H9 (cell line): ENCODE results near the gene A2ML1. TPM values are rescaled to one million over a fixed set of nuclear protein-coding genes. Genes with fewer than 3 reads are reported as not detected.

Source experiments
- DNase-seq: peaks from one replicate; pipeline ENCODE4 v3.0.0-alpha.2; 2017
- H2AFZ ChIP-seq: one replicate; pipeline ENCODE4 v1.6.1; 2013; ENCODE audit warnings: mild to moderate bottlenecking, low read length, control low read depth, moderate library complexity
- H2AK5ac ChIP-seq: 2 replicates; pipeline ENCODE4 v1.6.1; 2013; ENCODE audit warnings: low read length, control low read depth, mixed read lengths; ENCODE audit not compliant: insufficient read length
- H2BK120ac ChIP-seq: one replicate; pipeline ENCODE4 v1.6.1; 2013; ENCODE audit warnings: low read depth, mild to moderate bottlenecking, low read length, control low read depth, inconsistent platforms; ENCODE audit not compliant: poor library complexity, severe bottlenecking
- H2BK12ac ChIP-seq: 2 replicates; pipeline ENCODE4 v1.6.1; 2013; ENCODE audit warnings: low read length, control low read depth, mixed read lengths, low read depth; ENCODE audit not compliant: insufficient read length
- H2BK15ac ChIP-seq: 2 replicates; pipeline ENCODE4 v1.6.1; 2013; ENCODE audit warnings: low read depth, low read length, control low read depth
- H2BK20ac ChIP-seq: one replicate; pipeline ENCODE4 v1.6.1; 2013; ENCODE audit warnings: low read depth, mild to moderate bottlenecking, low read length, control low read depth, inconsistent platforms; ENCODE audit not compliant: poor library complexity, severe bottlenecking
- H2BK5ac ChIP-seq: 2 replicates; pipeline ENCODE4 v1.6.1; 2013; ENCODE audit warnings: low read length, control low read depth, mixed read lengths; ENCODE audit not compliant: insufficient read length
- H3K14ac ChIP-seq: 2 replicates; pipeline ENCODE4 v1.6.1; 2013; ENCODE audit warnings: low read length, control low read depth; ENCODE audit not compliant: insufficient read depth
- H3K18ac ChIP-seq: 2 replicates; pipeline ENCODE4 v1.6.1; 2013; ENCODE audit warnings: low read depth, mild to moderate bottlenecking, mixed read lengths, low read length, control low read depth; ENCODE audit not compliant: insufficient read length
- H3K23ac ChIP-seq: 2 replicates; pipeline ENCODE4 v1.6.1; 2013; ENCODE audit warnings: low read length, control low read depth, mixed read lengths, low read depth; ENCODE audit not compliant: insufficient read length
- H3K23me2 ChIP-seq: 2 replicates; pipeline ENCODE4 v1.6.1; 2013; ENCODE audit warnings: low read depth, mild to moderate bottlenecking, mixed read lengths, low read length, control low read depth; ENCODE audit not compliant: insufficient read length, poor library complexity, severe bottlenecking
- H3K27ac ChIP-seq: 2 replicates; pipeline ENCODE4 v1.5.1; 2013; ENCODE audit warnings: low read length, control low read depth, mixed read lengths, low read depth; ENCODE audit not compliant: insufficient read length
- H3K27me3 ChIP-seq: 2 replicates; pipeline ENCODE4 v1.6.1; 2013; ENCODE audit warnings: low read length, control low read depth, inconsistent platforms; ENCODE audit not compliant: insufficient read depth
- H3K4ac ChIP-seq: 2 replicates; pipeline ENCODE4 v1.6.1; 2013; ENCODE audit warnings: low read depth, mild to moderate bottlenecking, control low read depth, inconsistent platforms, low read length, moderate library complexity
- H3K4me1 ChIP-seq: 2 replicates; pipeline ENCODE4 v1.6.1; 2013; ENCODE audit warnings: low read length, control low read depth, inconsistent platforms; ENCODE audit not compliant: insufficient read depth
- H3K4me2 ChIP-seq: 2 replicates; pipeline ENCODE4 v1.6.1; 2013; ENCODE audit warnings: low read length, control low read depth, mixed read lengths; ENCODE audit not compliant: insufficient read length, insufficient read depth
- H3K56ac ChIP-seq: 2 replicates; pipeline ENCODE4 v1.6.1; 2013; ENCODE audit warnings: low read depth, mild to moderate bottlenecking, mixed read lengths, low read length, control low read depth; ENCODE audit not compliant: insufficient read length
- H3K79me1 ChIP-seq: 2 replicates; pipeline ENCODE4 v1.6.1; 2013; ENCODE audit warnings: low read depth, mild to moderate bottlenecking, moderate library complexity, low read length, control low read depth, inconsistent platforms; ENCODE audit not compliant: insufficient read depth, poor library complexity, severe bottlenecking
- H3K79me2 ChIP-seq: 2 replicates; pipeline ENCODE4 v1.6.1; 2013; ENCODE audit warnings: low read length, control low read depth, inconsistent platforms; ENCODE audit not compliant: insufficient read depth
- H3K9ac ChIP-seq: 2 replicates; pipeline ENCODE4 v1.6.1; 2013; ENCODE audit warnings: low read length, control low read depth, mixed read lengths; ENCODE audit not compliant: insufficient read length; ENCODE audit errors: extremely low read depth
- H3K9me3 ChIP-seq: one replicate; pipeline ENCODE4 v1.6.1; 2013; ENCODE audit warnings: low read depth, low read length, inconsistent platforms; ENCODE audit not compliant: control insufficient read depth
- H3T11ph ChIP-seq: one replicate; pipeline ENCODE4 v1.6.1; 2013; ENCODE audit warnings: mild to moderate bottlenecking, low read length, control low read depth, inconsistent platforms
- H4K20me1 ChIP-seq: one replicate; pipeline ENCODE4 v1.6.1; 2013; ENCODE audit not compliant: control insufficient read depth, insufficient read length, insufficient read depth
- H4K5ac ChIP-seq: 2 replicates; pipeline ENCODE4 v1.6.1; 2013; ENCODE audit warnings: low read depth, mild to moderate bottlenecking, mixed read lengths, low read length, control low read depth; ENCODE audit not compliant: insufficient read length
- H4K8ac ChIP-seq: replicated peaks from 2 replicates; pipeline ENCODE4 v1.6.1; 2013; ENCODE audit warnings: low read length, control low read depth, mixed read lengths, low read depth; ENCODE audit not compliant: insufficient read length
- H4K91ac ChIP-seq: 2 replicates; pipeline ENCODE4 v1.6.1; 2013; ENCODE audit warnings: low read depth, mild to moderate bottlenecking, moderate library complexity, mixed read lengths, low read length, control low read depth; ENCODE audit not compliant: insufficient read length
- H3K27ac Mint-ChIP-seq, 3 experiments: 2 replicates in 2 of 3; 3 replicates in 1 of 3; pipeline ENCODE4 v1.8.0; 2020 to 2021; ENCODE audit warnings: mixed read lengths in 3 of 3, mild to moderate bottlenecking in 1 of 3, moderate library complexity in 1 of 3
- H3K27me3 Mint-ChIP-seq: 2 replicates; pipeline ENCODE4 v1.8.0; 2021; ENCODE audit warnings: low read depth, mild to moderate bottlenecking, moderate library complexity, mixed read lengths
- H3K36me3 Mint-ChIP-seq, 3 experiments: 2 replicates in 2 of 3; 3 replicates in 1 of 3; pipeline ENCODE4 v1.8.0; 2020 to 2021; ENCODE audit warnings: low read depth in 3 of 3, mixed read lengths in 3 of 3; ENCODE audit not compliant: insufficient read depth in 1 of 3
- H3K4me1 Mint-ChIP-seq, 2 experiments: 2 replicates each; pipeline ENCODE4 v1.8.0; 2020; ENCODE audit warnings: mixed read lengths in 2 of 2
- H3K4me3 Mint-ChIP-seq, 2 experiments: 2 replicates in 1 of 2; 3 replicates in 1 of 2; pipeline ENCODE4 v1.8.0; 2020 to 2021; ENCODE audit warnings: mild to moderate bottlenecking in 2 of 2, mixed read lengths in 2 of 2, moderate library complexity in 1 of 2
- H3K9me3 Mint-ChIP-seq, 2 experiments: 2 replicates in 1 of 2; 3 replicates in 1 of 2; pipeline ENCODE4 v1.8.0; 2020; ENCODE audit warnings: mild to moderate bottlenecking in 2 of 2, mixed read lengths in 2 of 2, moderate library complexity in 1 of 2
- CTCF ChIP-seq: fragments of 200-600 bp; sonication (generic); conservative IDR thresholded peaks from 3 replicates; pipeline ENCODE4 v1.8.0; 2021; ENCODE audit warnings: antibody characterized with exemption, mild to moderate bottlenecking
- total RNA-seq: library from RNA; stranded (reverse); gene quantifications from 2 replicates; pipeline ENCODE4 v1.2.1, GENCODE V29; 2021

A2ML1 gene
- total RNA-seq, 1 experiment from 2014 or later, result 2.8 TPM

DNA sequence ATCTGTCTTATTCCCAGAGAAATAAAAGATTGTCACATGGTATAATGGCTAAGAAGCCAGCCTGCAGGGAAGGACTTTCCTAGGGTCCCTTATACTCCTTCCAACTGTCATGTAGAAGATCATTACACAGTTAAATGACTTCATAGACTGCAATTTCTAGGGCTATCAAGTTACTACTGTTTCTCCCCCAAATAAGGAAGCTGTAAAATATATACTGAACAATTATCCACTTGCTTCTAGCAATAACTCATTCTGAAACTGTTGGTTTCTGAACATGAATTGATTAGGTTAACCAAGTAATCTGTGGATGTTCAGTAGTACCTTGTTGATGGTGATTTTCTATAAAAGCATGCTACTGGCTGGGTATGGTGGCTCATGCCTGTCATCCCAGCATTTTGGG, 44.6 kb downstream of the A2ML1 start:
- Histone ChIP-seq H3K23ac (no peak overlapping the region), H3K79me2 (no peaks in the 10 kb centered on the region), H3K4me2 (no peak overlapping the region), H4K20me1 (no peaks in the 10 kb centered on the region), H4K5ac (no peak overlapping the region), H3K27ac (no peak overlapping the region), H3K56ac (no peak overlapping the region), H2AK5ac (no peak overlapping the region), H3K4me1 (no peaks in the 10 kb centered on the region), H2BK12ac (no peak overlapping the region), H2BK120ac (no peak overlapping the region), H3K9me3 (no peaks in the 10 kb centered on the region), H4K91ac (no peak overlapping the region), H2AFZ (no peak overlapping the region), H3K27me3 (no peaks in the 10 kb centered on the region), H3K9ac (no peak overlapping the region), H3K23me2 (no peaks in the 10 kb centered on the region), H2BK20ac (no peak overlapping the region), H3K14ac (no peak overlapping the region), H3T11ph (no peak overlapping the region), H3K4ac (no peak overlapping the region), H4K8ac (no peak overlapping the region), H3K18ac (no peak overlapping the region), H2BK15ac (no peak overlapping the region), H3K79me1 (no peaks in the 10 kb centered on the region), H2BK5ac (no peak overlapping the region)
- Mint-ChIP-seq H3K4me3 (no peak overlapping the region), H3K9me3 (peaks cover 0 to 2% of the 10 kb centered on the region in 2 experiments; a peak in 1 of 5 replicates), H3K27ac (no peak overlapping the region), H3K4me1 (no peaks in the 10 kb centered on the region), H3K27me3 (no peaks in the 10 kb centered on the region), H3K36me3 (peaks cover 0 to 4% (median 4%) of the 10 kb centered on the region in 3 experiments; a peak in 4 of 7 replicates)
- no peak for DNase-seq
- no peak for TF ChIP-seq CTCF
